ENCODE measurements around the gene CDK5RAP3. TPM values are rescaled to one million over a fixed set of nuclear protein-coding genes. Genes with fewer than 3 reads are reported as not detected.
A peak's percentile ranks its signal among the peaks of the same experiment; 100 is the strongest.

Gene CDK5RAP3
- total and polyA plus RNA-seq, 2 experiments from 2014 or later: 92.6 to 106 TPM

GRCh38 chr17:48011405-48012150, 40.7 kb downstream of the CDK5RAP3 start:
- Mint-ChIP-seq H3K4me1 (peaks cover 35% of the 10 kb centered on the region), H3K27ac (no peak overlapping the region), H3K36me3 (ENCODE audit: low read depth) (no peaks in the 10 kb centered on the region), H3K9me3 (no peaks in the 10 kb centered on the region; the same call in 2 of the 3 replicates), H3K27me3 (ENCODE audit: insufficient read depth, low read depth, poor library complexity) (peaks cover 25% of the 10 kb centered on the region), H3K4me3 (peak overlapping the region; percentile 77)
- Histone ChIP-seq H3K79me2 (replicated peaks; ENCODE audit: insufficient read depth) (no peaks in the 10 kb centered on the region), H3K4me3 (peak overlapping the region; percentile 91), H2AFZ (peak overlapping the region; percentile 98), H3K36me3 (ENCODE audit: insufficient read depth) (no peaks in the 10 kb centered on the region), H3K27me3 (ENCODE audit: insufficient read depth) (peaks cover 24% of the 10 kb centered on the region), H3K4me2 (peak overlapping the region; percentile 98), H3K27ac (ENCODE audit: low read depth) (no peak overlapping the region), H4K20me1 (replicated peaks; ENCODE audit: insufficient read depth) (0 out of 2 replicates have a peak, but pooled peaks cover 3% of the 10 kb centered on the region), H3K4me1 (ENCODE audit: insufficient read depth) (peaks cover 5% of the 10 kb centered on the region), H3K9me2 (ENCODE audit: insufficient read depth) (no peaks in the 10 kb centered on the region), H3F3A (replicated peaks; ENCODE audit: low read depth) (peaks cover 7% of the 10 kb centered on the region; the same call in 1 of the 2 replicates)
- ATAC-seq: peak; percentile 73
- DNase-seq (ENCODE audit: low spot score): peak; percentile 80
- TF ChIP-seq ETS1 (IDR thresholded peaks at IDR 0.05) (no peak), CREB1 (CRISPR knock-in tag; IDR thresholded peaks at IDR 0.05; ENCODE audit: low read depth) (0 out of 2 replicates have a peak, but pooled peaks have one; percentile 15), EZH2phosphoT487 (IDR thresholded peaks at IDR 0.05; ENCODE audit: unreplicated experiment) (no peak), CTCF (conservative IDR thresholded peaks at IDR 0.05; ENCODE audit: low read depth in 2 of 2) (peak; percentile 63 to 79)

GRCh38 chr17:48012151-48012520, 41.2 kb downstream of the CDK5RAP3 start:
- H3K27ac ChIP-seq (ENCODE audit: low read depth): no peak overlapping the region
- H4K20me1 ChIP-seq (replicated peaks; ENCODE audit: insufficient read depth): 0 out of 2 replicates have a peak, but pooled peaks cover 3% of the 10 kb centered on the region
- Mint-ChIP-seq H3K9me3 (no peaks in the 10 kb centered on the region; the same call in 2 of the 3 replicates), H3K27ac (no peak overlapping the region), H3K36me3 (ENCODE audit: low read depth) (no peaks in the 10 kb centered on the region), H3K4me1 (peaks cover 32% of the 10 kb centered on the region), H3K4me3 (peak overlapping the region; percentile 77), H3K27me3 (ENCODE audit: insufficient read depth, low read depth, poor library complexity) (peaks cover 25% of the 10 kb centered on the region)
- peaks cover 7% of the 10 kb centered on the region; the same call in 1 of the 2 replicates for H3F3A ChIP-seq (replicated peaks; ENCODE audit: low read depth)
- peak overlapping the region; percentile 98 for H3K4me2 ChIP-seq
- no peaks in the 10 kb centered on the region for H3K36me3 ChIP-seq (ENCODE audit: insufficient read depth)
- peaks cover 24% of the 10 kb centered on the region for H3K27me3 ChIP-seq (ENCODE audit: insufficient read depth)
- H3K4me3 ChIP-seq: peak overlapping the region; percentile 91
- H2AFZ ChIP-seq: peak overlapping the region; percentile 98
- DNase-seq (ENCODE audit: low spot score) (peak; percentile 87), ATAC-seq (peak; percentile 80)
- H3K79me2 ChIP-seq (replicated peaks; ENCODE audit: insufficient read depth): no peaks in the 10 kb centered on the region
- H3K9me2 ChIP-seq (ENCODE audit: insufficient read depth): no peaks in the 10 kb centered on the region
- H3K4me1 ChIP-seq (ENCODE audit: insufficient read depth): peaks cover 5% of the 10 kb centered on the region
- TF ChIP-seq ETS1 (IDR thresholded peaks at IDR 0.05): no peak
- no peak for TF ChIP-seq REST (IDR thresholded peaks at IDR 0.05; ENCODE audit: unreplicated experiment)
- no peak for TF ChIP-seq NANOG (IDR thresholded peaks at IDR 0.05; ENCODE audit: borderline replicate concordance)
- no peak for TF ChIP-seq CTCF (conservative IDR thresholded peaks at IDR 0.05; ENCODE audit: low read depth in 2 of 2)
